SK-N-SH treated with all-trans-retinoic acid at 6 μM for 48 hours (cell line): ENCODE data around the gene CFAP300.

Source experiments
- ISL1 ChIP-seq: fragments of 250-450 bp; sonication (Bioruptor Pico); IDR thresholded peaks from 2 replicates; pipeline ENCODE4 v2.1.2; 2022; ENCODE audit warnings: mild to moderate bottlenecking, moderate library complexity
- PATZ1 ChIP-seq: fragments of 250-450 bp; sonication (Bioruptor Pico); IDR thresholded peaks from 2 replicates; pipeline ENCODE4 v1.8.0; 2020; ENCODE audit warnings: mild to moderate bottlenecking, moderate library complexity, borderline replicate concordance
- RARB ChIP-seq: fragments of 250-450 bp; sonication (Bioruptor Pico); IDR thresholded peaks from 2 replicates; pipeline ENCODE4 v1.8.0; 2021; ENCODE audit warnings: mild to moderate bottlenecking, moderate library complexity
- ZNF565 ChIP-seq: fragments of 450-650 bp; formaldehyde crosslinking; conservative IDR thresholded peaks from 2 replicates; pipeline ENCODE4 v1.5.0; 2020; ENCODE audit warnings: low read depth, mild to moderate bottlenecking, moderate library complexity

- TF ChIP-seq PATZ1 (CRISPR knock-in tag) (no peak), RARB (CRISPR knock-in tag) (no peak), ZNF565 (CRISPR knock-in tag) (no peak), ISL1 (CRISPR knock-in tag) (no peak)
These were observed 62.9 kb downstream of the CFAP300 start, which contains the start of gene YAP1 for GRCh38 chr11:102109896-102110760.
